ENCODE data around the gene SH3GL3. TPM values are rescaled to one million over a fixed set of nuclear protein-coding genes. Genes with fewer than 3 reads are reported as not detected.

SH3GL3 gene
- total and polyA plus RNA-seq, 2 of the 13 experiments (the other 11 are each of a cell fraction or from before 2014, with no cell fraction given): not detected

DNA sequence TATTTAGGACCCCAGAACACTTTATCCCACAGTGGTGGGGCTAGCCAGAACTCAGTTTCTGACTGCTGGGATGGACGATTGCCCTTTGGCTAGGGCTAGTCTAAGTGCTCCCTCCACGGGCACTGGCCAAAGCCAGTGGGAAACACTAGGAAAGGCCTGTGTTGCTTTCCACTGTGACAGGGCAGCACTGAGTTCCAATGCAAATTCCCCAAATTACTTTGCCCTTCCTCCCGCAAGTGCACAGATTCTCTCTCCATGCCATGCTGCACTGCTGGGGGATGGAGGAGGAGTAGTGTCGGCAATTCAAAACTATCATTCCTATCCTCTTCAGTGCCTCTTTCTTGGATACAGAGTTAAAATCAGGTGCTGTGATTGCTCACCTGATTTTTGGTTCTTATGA lies 100.0 kb downstream of the SH3GL3 start:
- no peak for FAIRE-seq
- POLR2A ChIA-PET: no interaction called here
- 73% methylated on average over 2 of the region's 4 CpGs for WGBS (ENCODE audit: low lambda C conversion rate)

GRCh38 chr15:83549623-83550022 lies 102.5 kb downstream of the SH3GL3 start:
- no peak for FAIRE-seq
- no peak for TF ChIP-seq MAF1 (CRISPR knock-in tag; IDR thresholded peaks at IDR 0.05; ENCODE audit: borderline replicate concordance)
- TF ChIP-seq NAIF1 (CRISPR knock-in tag; IDR thresholded peaks at IDR 0.05; ENCODE audit: borderline replicate concordance): no peak
- no peak for TF ChIP-seq POLR2AphosphoS2 (IDR thresholded peaks at IDR 0.05; ENCODE audit: low read depth, low read length)
- TF ChIP-seq, protein P1, sequence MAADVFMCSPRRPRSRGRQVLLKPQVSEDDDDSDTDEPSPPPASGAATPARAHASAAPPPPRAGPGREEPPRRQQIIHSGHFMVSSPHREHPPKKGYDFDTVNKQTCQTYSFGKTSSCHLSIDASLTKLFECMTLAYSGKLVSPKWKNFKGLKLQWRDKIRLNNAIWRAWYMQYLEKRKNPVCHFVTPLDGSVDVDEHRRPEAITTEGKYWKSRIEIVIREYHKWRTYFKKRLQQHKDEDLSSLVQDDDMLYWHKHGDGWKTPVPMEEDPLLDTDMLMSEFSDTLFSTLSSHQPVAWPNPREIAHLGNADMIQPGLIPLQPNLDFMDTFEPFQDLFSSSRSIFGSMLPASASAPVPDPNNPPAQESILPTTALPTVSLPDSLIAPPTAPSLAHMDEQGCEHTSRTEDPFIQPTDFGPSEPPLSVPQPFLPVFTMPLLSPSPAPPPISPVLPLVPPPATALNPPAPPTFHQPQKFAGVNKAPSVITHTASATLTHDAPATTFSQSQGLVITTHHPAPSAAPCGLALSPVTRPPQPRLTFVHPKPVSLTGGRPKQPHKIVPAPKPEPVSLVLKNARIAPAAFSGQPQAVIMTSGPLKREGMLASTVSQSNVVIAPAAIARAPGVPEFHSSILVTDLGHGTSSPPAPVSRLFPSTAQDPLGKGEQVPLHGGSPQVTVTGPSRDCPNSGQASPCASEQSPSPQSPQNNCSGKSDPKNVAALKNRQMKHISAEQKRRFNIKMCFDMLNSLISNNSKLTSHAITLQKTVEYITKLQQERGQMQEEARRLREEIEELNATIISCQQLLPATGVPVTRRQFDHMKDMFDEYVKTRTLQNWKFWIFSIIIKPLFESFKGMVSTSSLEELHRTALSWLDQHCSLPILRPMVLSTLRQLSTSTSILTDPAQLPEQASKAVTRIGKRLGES (CRISPR knock-in tag; IDR thresholded peaks at IDR 0.05; ENCODE audit: borderline replicate concordance): no peak
- no peak for TF ChIP-seq RELA (CRISPR knock-in tag; IDR thresholded peaks at IDR 0.05)
- TF ChIP-seq, protein P2, sequence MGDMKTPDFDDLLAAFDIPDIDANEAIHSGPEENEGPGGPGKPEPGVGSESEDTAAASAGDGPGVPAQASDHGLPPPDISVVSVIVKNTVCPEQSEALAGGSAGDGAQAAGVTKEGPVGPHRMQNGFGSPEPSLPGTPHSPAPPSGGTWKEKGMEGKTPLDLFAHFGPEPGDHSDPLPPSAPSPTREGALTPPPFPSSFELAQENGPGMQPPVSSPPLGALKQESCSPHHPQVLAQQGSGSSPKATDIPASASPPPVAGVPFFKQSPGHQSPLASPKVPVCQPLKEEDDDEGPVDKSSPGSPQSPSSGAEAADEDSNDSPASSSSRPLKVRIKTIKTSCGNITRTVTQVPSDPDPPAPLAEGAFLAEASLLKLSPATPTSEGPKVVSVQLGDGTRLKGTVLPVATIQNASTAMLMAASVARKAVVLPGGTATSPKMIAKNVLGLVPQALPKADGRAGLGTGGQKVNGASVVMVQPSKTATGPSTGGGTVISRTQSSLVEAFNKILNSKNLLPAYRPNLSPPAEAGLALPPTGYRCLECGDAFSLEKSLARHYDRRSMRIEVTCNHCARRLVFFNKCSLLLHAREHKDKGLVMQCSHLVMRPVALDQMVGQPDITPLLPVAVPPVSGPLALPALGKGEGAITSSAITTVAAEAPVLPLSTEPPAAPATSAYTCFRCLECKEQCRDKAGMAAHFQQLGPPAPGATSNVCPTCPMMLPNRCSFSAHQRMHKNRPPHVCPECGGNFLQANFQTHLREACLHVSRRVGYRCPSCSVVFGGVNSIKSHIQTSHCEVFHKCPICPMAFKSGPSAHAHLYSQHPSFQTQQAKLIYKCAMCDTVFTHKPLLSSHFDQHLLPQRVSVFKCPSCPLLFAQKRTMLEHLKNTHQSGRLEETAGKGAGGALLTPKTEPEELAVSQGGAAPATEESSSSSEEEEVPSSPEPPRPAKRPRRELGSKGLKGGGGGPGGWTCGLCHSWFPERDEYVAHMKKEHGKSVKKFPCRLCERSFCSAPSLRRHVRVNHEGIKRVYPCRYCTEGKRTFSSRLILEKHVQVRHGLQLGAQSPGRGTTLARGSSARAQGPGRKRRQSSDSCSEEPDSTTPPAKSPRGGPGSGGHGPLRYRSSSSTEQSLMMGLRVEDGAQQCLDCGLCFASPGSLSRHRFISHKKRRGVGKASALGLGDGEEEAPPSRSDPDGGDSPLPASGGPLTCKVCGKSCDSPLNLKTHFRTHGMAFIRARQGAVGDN (CRISPR knock-in tag; IDR thresholded peaks at IDR 0.05): no peak
- TF ChIP-seq, protein P3, sequence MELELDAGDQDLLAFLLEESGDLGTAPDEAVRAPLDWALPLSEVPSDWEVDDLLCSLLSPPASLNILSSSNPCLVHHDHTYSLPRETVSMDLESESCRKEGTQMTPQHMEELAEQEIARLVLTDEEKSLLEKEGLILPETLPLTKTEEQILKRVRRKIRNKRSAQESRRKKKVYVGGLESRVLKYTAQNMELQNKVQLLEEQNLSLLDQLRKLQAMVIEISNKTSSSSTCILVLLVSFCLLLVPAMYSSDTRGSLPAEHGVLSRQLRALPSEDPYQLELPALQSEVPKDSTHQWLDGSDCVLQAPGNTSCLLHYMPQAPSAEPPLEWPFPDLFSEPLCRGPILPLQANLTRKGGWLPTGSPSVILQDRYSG (CRISPR knock-in tag; IDR thresholded peaks at IDR 0.05): no peak
- TF ChIP-seq FOXP1 (IDR thresholded peaks at IDR 0.05): no peak
- no peak for TF ChIP-seq FOXP1 (CRISPR knock-in tag; IDR thresholded peaks at IDR 0.05)
- no peak for TF ChIP-seq ZNF552 (CRISPR knock-in tag; IDR thresholded peaks at IDR 0.05; ENCODE audit: borderline replicate concordance)
- TF ChIP-seq RNF2 (conservative IDR thresholded peaks at IDR 0.05; ENCODE audit: low read depth): no peak
- no peak for TF ChIP-seq DNMT3B (CRISPR knock-in tag; conservative IDR thresholded peaks at IDR 0.05)

More for the DNA sequence above, 100.0 kb downstream of the SH3GL3 start:
- ATAC-seq (no peak), DNase-seq (ENCODE audit: low spot score) (no peak)
- no peak for TF ChIP-seq FOXC1 (CRISPR knock-in tag; IDR thresholded peaks at IDR 0.05; ENCODE audit: borderline replicate concordance)
- intact Hi-C loops (cut with micrococcal nuclease; ENCODE audit: unreplicated experiment): no loop called here
- Histone ChIP-seq H3K27ac (ENCODE audit: extremely low read length, insufficient read depth, low read length) (no peak overlapping the region), H3K9ac (ENCODE audit: insufficient read depth, low read depth, low read length) (no peak overlapping the region), H2AFZ (ENCODE audit: low read length) (no peak overlapping the region), H3K27me3 (ENCODE audit: control insufficient read depth in 1 of 2, insufficient read depth in 2 of 2, low read length in 2 of 2) (no peaks in the 10 kb centered on the region), H3K79me2 (ENCODE audit: insufficient read depth, low read length) (no peaks in the 10 kb centered on the region), H3K4me1 (ENCODE audit: insufficient read depth, low read length) (no peaks in the 10 kb centered on the region), H3K36me3 (replicated peaks in 1 of 2; ENCODE audit: control insufficient read depth in 1 of 2, insufficient read depth in 2 of 2, low read length in 2 of 2) (no peaks in the 10 kb centered on the region), H3K9me3 (ENCODE audit: low read length) (no peaks in the 10 kb centered on the region), H4K20me1 (ENCODE audit: insufficient read depth, low read length) (no peaks in the 10 kb centered on the region), H3K4me3 (replicated peaks in 1 of 3; ENCODE audit: insufficient read depth in 1 of 3, low read depth in 2 of 3, low read length in 3 of 3) (no peak overlapping the region), H3K4me2 (ENCODE audit: low read depth, low read length) (no peak overlapping the region)
- CTCF ChIA-PET (ENCODE audit: low intra/inter-chr PET ratio, low total read pairs): no interaction called here
- no TSS peak for BruUV-seq (replicated peaks)
- in situ Hi-C loops (cut with HindIII; ENCODE audit: extremely low pct_ligation_motif_present, low pct_unique_long_range_greater_than_20kb): no loop called here

More at GRCh38 chr15:83549623-83550022, 102.5 kb downstream of the SH3GL3 start:
- BruUV-seq (replicated peaks): no TSS peak
- CTCF ChIA-PET (ENCODE audit: low intra/inter-chr PET ratio, low total read pairs): no interaction called here
- no peak overlapping the region for H3K9ac ChIP-seq (ENCODE audit: insufficient read depth, low read depth, low read length)
- no peaks in the 10 kb centered on the region for H3K27me3 ChIP-seq (ENCODE audit: control insufficient read depth in 1 of 2, insufficient read depth in 2 of 2, low read length in 2 of 2)
- DNase-seq (ENCODE audit: low spot score) (no peak), ATAC-seq (no peak)
- H2AFZ ChIP-seq (ENCODE audit: low read length): no peak overlapping the region
- H3K4me2 ChIP-seq (ENCODE audit: low read depth, low read length): no peak overlapping the region
- no peaks in the 10 kb centered on the region for H3K9me3 ChIP-seq (ENCODE audit: low read length)
- H3K36me3 ChIP-seq (replicated peaks in 1 of 2; ENCODE audit: control insufficient read depth in 1 of 2, insufficient read depth in 2 of 2, low read length in 2 of 2): no peaks in the 10 kb centered on the region
- WGBS (ENCODE audit: low lambda C conversion rate): 0% methylated on average over 1 of the region's 1 CpG
- POLR2A ChIA-PET: no interaction called here
- intact Hi-C loops (cut with micrococcal nuclease; ENCODE audit: unreplicated experiment) (no loop called here), in situ Hi-C loops (cut with HindIII; ENCODE audit: extremely low pct_ligation_motif_present, low pct_unique_long_range_greater_than_20kb) (loop anchor here (25.0 kb wide), 1 partner anchor 488 kb away; no protein-coding TSS in a partner anchor)
- no peaks in the 10 kb centered on the region for H3K4me1 ChIP-seq (ENCODE audit: insufficient read depth, low read length)
- H3K27ac ChIP-seq (ENCODE audit: extremely low read length, insufficient read depth, low read length): no peak overlapping the region
- no peaks in the 10 kb centered on the region for H3K79me2 ChIP-seq (ENCODE audit: insufficient read depth, low read length)
- H3K4me3 ChIP-seq (replicated peaks in 1 of 3; ENCODE audit: insufficient read depth in 1 of 3, low read depth in 2 of 3, low read length in 3 of 3): no peak overlapping the region
- no peaks in the 10 kb centered on the region for H4K20me1 ChIP-seq (ENCODE audit: insufficient read depth, low read length)

Data from HepG2 (cell line).